ENCODE results near the gene PRR15L.
A peak's percentile ranks its signal among the peaks of the same experiment; 100 is the strongest.

The PRR15L gene

DNA sequence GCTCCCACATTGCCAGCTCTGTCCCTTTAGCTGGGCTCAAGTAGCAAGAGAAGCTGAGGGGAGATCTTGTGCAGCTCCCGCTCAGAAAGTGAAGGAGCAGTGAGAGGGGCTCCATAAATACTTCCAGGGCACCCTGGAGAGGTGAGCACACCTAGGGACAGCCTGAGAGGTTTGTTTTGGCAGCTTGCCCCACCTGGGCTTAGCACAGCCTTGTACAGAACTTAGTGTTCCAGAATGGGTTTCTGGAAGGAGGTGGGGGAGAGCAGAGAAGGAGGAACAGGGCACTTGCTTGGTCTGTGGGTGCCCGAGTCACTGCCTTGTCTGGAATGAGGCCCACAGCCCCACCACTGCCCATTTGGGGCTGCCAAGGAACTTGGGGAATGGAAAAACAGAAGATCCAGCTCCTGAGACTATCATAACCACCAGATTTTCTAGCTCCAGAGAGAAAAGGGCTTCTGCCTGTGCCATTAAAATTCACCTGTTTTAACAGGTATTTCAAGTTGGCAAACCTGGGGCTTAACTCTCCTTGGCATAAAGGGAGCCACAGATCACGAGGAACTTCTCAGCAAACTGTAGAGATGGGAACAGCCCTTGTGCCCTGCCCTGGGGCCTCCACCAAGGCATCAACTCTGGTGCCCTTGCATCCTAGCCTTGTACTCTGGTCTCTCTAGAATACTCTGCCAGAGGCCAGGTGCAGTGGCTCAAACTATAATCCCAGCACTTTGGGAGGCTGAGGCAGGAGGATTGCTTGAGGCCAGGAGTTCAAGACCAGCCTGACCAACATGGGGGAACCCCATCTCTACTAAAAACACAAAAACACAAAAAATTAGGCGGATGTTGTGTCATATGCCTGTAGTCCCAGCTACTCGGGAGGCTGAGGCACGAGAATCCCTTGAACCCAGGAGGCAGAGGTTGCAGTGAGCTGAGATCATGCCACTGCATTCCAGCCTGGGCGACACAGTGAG, 1.9 kb downstream of the PRR15L start:
- H2BK5ac ChIP-seq (ENCODE audit: low read length), result no peak overlapping the region
- no peak overlapping the region for H2BK15ac ChIP-seq (ENCODE audit: low read length)
- H3K4ac ChIP-seq (ENCODE audit: low read length), result no peak overlapping the region
- H3K27ac ChIP-seq (replicated peaks; ENCODE audit: low read length), result no peak overlapping the region
- H2BK12ac ChIP-seq (ENCODE audit: low read length), result no peak overlapping the region
- H4K91ac ChIP-seq (ENCODE audit: low read depth, low read length, poor library complexity), result no peak overlapping the region
- DNase-seq (ENCODE audit: low spot score), result no peak
- H2AFZ ChIP-seq (ENCODE audit: low read length), result no peak overlapping the region
- no peak overlapping the region for H2AK5ac ChIP-seq (ENCODE audit: low read depth, low read length)
- H3K9ac ChIP-seq (ENCODE audit: low read depth, low read length, poor library complexity), result no peak overlapping the region
- H3K14ac ChIP-seq (ENCODE audit: low read length), result no peak overlapping the region
- H3K23ac ChIP-seq (ENCODE audit: low read depth, low read length, poor library complexity), result no peak overlapping the region
- H3K9me3 ChIP-seq (replicated peaks in 1 of 2; ENCODE audit: control insufficient read depth in 2 of 2, insufficient read depth in 1 of 2, low read depth in 1 of 2, low read length in 2 of 2), result no peaks in the 10 kb centered on the region
- no peaks in the 10 kb centered on the region for H3K79me1 ChIP-seq (ENCODE audit: low read depth, low read length)
- no CpG with 5 or more reads among the region's 7 CpGs for WGBS, 2 donors (ENCODE audit: extremely low coverage in 2 of 2, insufficient read length in 2 of 2, insufficient replicate concordance in 1 of 2)
- no peaks in the 10 kb centered on the region for H3K36me3 ChIP-seq (replicated peaks in 1 of 2; ENCODE audit: control insufficient read depth in 2 of 2, insufficient read depth in 2 of 2, low read length in 2 of 2)
- H3K27me3 ChIP-seq (ENCODE audit: control insufficient read depth in 3 of 3, insufficient read depth in 3 of 3, low read depth in 1 of 3, low read length in 3 of 3), result peaks cover 0 to 42% (median 3%) of the 10 kb centered on the region in 3 experiments
- no peak overlapping the region for H3K18ac ChIP-seq (ENCODE audit: low read length)
- peaks cover 8 to 10% of the 10 kb centered on the region in 2 donors for H3K4me1 ChIP-seq (ENCODE audit: control insufficient read depth in 2 of 2, insufficient read depth in 1 of 2, low read depth in 1 of 2, low read length in 2 of 2)
- H2BK120ac ChIP-seq (ENCODE audit: low read depth, low read length), result no peak overlapping the region
- no peak overlapping the region for H4K8ac ChIP-seq (ENCODE audit: low read depth, low read length)
- no peak overlapping the region for H3K4me3 ChIP-seq (ENCODE audit: low read length in 2 of 2)
- H3K4me2 ChIP-seq (ENCODE audit: insufficient read depth, low read length, poor library complexity, severe bottlenecking), result no peak overlapping the region

DNA sequence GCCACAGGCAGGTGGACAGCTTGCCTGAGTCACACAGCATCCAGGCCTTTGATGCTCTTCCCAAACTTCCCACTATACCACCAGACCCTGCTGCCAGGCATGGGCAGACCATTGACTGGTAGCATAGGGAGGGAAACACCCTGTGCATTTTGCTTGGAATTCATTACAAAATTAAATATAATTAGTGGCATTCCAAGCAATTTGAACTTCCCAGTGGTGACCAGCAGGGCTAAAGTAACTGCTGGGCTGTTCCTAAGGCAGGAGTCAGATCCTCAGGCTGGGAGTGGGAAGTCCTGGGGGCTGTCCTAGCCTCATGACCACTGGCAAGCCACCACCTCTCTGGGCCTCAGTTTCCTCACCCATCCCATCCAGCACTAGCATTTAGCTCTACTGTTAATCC, 3.8 kb downstream of the PRR15L start:
- Histone ChIP-seq H3K9ac (ENCODE audit: low read depth, low read length, poor library complexity) (no peak overlapping the region), H3K4ac (ENCODE audit: low read length) (no peak overlapping the region), H3K36me3 (replicated peaks in 1 of 2; ENCODE audit: control insufficient read depth in 2 of 2, insufficient read depth in 2 of 2, low read length in 2 of 2) (no peaks in the 10 kb centered on the region), H4K91ac (ENCODE audit: low read depth, low read length, poor library complexity) (no peak overlapping the region), H2AK5ac (ENCODE audit: low read depth, low read length) (no peak overlapping the region), H3K4me3 (ENCODE audit: low read length in 2 of 2) (no peak overlapping the region), H2AFZ (ENCODE audit: low read length) (no peak overlapping the region), H3K27me3 (ENCODE audit: control insufficient read depth in 3 of 3, insufficient read depth in 3 of 3, low read depth in 1 of 3, low read length in 3 of 3) (peaks cover 0 to 25% (median 5%) of the 10 kb centered on the region in 3 experiments), H2BK15ac (ENCODE audit: low read length) (no peak overlapping the region), H3K4me2 (ENCODE audit: insufficient read depth, low read length, poor library complexity, severe bottlenecking) (no peak overlapping the region), H3K4me1 (ENCODE audit: control insufficient read depth in 2 of 2, insufficient read depth in 1 of 2, low read depth in 1 of 2, low read length in 2 of 2) (peaks cover 14 to 15% of the 10 kb centered on the region in 2 donors), H3K79me1 (ENCODE audit: low read depth, low read length) (no peaks in the 10 kb centered on the region), H2BK120ac (ENCODE audit: low read depth, low read length) (no peak overlapping the region), H3K27ac (replicated peaks; ENCODE audit: low read length) (no peak overlapping the region), H4K8ac (ENCODE audit: low read depth, low read length) (no peak overlapping the region), H3K9me3 (replicated peaks in 1 of 2; ENCODE audit: control insufficient read depth in 2 of 2, insufficient read depth in 1 of 2, low read depth in 1 of 2, low read length in 2 of 2) (no peaks in the 10 kb centered on the region), H2BK5ac (ENCODE audit: low read length) (no peak overlapping the region), H3K14ac (ENCODE audit: low read length) (no peak overlapping the region), H2BK12ac (ENCODE audit: low read length) (no peak overlapping the region), H3K23ac (ENCODE audit: low read depth, low read length, poor library complexity) (no peak overlapping the region), H3K18ac (ENCODE audit: low read length) (no peak overlapping the region)
- DNase-seq (ENCODE audit: low spot score), result no peak

DNA sequence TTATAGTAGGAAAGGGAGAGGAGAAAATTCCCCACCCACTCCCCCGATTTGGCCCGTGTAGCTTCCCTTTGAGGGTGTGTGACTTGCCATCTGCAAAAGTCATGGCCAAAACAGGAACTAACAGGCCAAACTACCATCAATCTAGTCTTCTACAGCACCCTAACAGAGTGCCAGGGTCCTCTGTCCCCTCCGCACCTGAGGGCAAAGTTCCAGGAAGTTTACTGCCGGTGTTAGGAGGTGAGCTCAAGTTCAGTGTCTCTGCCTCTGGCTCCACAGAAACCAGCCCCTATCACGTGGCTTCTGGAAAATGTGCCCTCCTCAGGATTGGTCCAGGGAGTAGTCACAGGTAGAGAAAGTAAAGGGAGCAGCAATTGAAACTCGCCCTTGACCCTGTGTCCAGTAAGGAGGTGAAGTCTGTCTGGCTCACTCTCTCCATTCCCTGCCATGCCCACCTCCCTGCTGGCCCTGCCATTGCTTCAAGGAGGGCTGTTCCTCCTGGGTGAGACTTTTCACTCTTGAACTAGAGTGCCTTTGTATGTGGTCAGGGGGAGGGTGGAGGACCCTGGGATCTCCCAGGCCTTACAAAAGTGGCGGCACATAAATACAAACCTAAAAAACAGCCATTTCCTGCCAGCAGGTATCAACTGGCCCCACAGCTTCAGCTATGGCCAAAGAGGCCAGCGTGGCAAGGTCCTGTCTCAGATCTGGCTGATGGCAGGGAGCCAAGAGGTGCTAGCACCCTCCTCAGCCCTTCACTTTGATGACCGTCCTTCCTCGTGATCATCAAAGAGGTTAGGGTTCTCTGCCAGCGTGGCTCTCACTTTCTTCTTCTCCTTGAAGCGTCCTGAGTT, 5.3 kb downstream of the PRR15L start:
- no peak overlapping the region for H2AFZ ChIP-seq (ENCODE audit: low read length)
- H2BK12ac ChIP-seq (ENCODE audit: low read length), result no peak overlapping the region
- H3K14ac ChIP-seq (ENCODE audit: low read length), result no peak overlapping the region
- peak overlapping the region; percentile 58 for H2BK5ac ChIP-seq (ENCODE audit: low read length)
- H2BK120ac ChIP-seq (ENCODE audit: low read depth, low read length), result no peak overlapping the region
- peak overlapping the region; percentile 13 for H2AK5ac ChIP-seq (ENCODE audit: low read depth, low read length)
- no peaks in the 10 kb centered on the region for H3K79me1 ChIP-seq (ENCODE audit: low read depth, low read length)
- no peak overlapping the region for H4K8ac ChIP-seq (ENCODE audit: low read depth, low read length)
- WGBS, 2 donors (ENCODE audit: extremely low coverage in 2 of 2, insufficient read length in 2 of 2, insufficient replicate concordance in 1 of 2), result no CpG with 5 or more reads among the region's 12 CpGs
- H3K9ac ChIP-seq (ENCODE audit: low read depth, low read length, poor library complexity), result no peak overlapping the region
- H3K23ac ChIP-seq (ENCODE audit: low read depth, low read length, poor library complexity), result no peak overlapping the region
- no peak overlapping the region for H4K91ac ChIP-seq (ENCODE audit: low read depth, low read length, poor library complexity)
- no peak overlapping the region for H3K4ac ChIP-seq (ENCODE audit: low read length)
- peaks cover 9 to 13% of the 10 kb centered on the region in 2 donors for H3K4me1 ChIP-seq (ENCODE audit: control insufficient read depth in 2 of 2, insufficient read depth in 1 of 2, low read depth in 1 of 2, low read length in 2 of 2)
- no peak overlapping the region for H2BK15ac ChIP-seq (ENCODE audit: low read length)
- no peaks in the 10 kb centered on the region for H3K36me3 ChIP-seq (replicated peaks in 1 of 2; ENCODE audit: control insufficient read depth in 2 of 2, insufficient read depth in 2 of 2, low read length in 2 of 2)
- H3K18ac ChIP-seq (ENCODE audit: low read length), result no peak overlapping the region
- no peaks in the 10 kb centered on the region for H3K9me3 ChIP-seq (replicated peaks in 1 of 2; ENCODE audit: control insufficient read depth in 2 of 2, insufficient read depth in 1 of 2, low read depth in 1 of 2, low read length in 2 of 2)
- H3K4me2 ChIP-seq (ENCODE audit: insufficient read depth, low read length, poor library complexity, severe bottlenecking), result no peak overlapping the region
- H3K4me3 ChIP-seq (ENCODE audit: low read length in 2 of 2), result no peak overlapping the region
- H3K27me3 ChIP-seq (ENCODE audit: control insufficient read depth in 3 of 3, insufficient read depth in 3 of 3, low read depth in 1 of 3, low read length in 3 of 3), result peaks cover 0 to 9% (median 3%) of the 10 kb centered on the region in 3 experiments
- DNase-seq (ENCODE audit: low spot score), result no peak
- H3K27ac ChIP-seq (replicated peaks; ENCODE audit: low read length), result no peak overlapping the region

DNA sequence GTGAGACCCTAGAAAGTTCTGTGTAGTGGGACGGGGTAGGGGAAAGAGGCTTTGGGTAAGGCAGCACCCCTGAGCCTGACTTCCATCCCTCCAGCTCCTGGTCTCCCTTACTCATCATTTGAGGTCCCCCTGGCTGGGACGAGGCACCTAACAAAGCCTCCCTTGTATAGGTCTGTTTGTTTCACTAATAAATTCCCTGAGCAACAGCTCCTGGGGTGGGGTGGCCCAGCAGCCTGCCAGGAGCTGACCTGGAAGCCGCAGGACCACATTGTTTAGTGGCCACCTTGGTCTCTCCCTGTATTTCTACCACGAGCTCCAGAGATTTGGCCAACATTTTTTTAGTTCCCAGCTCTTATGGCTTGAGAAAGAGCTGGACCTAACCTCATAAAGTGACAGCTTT, 7.2 kb downstream of the PRR15L start:
- H3K9ac ChIP-seq (ENCODE audit: low read depth, low read length, poor library complexity), result no peak overlapping the region
- peaks cover 0 to 6% of the 10 kb centered on the region in 2 donors for H3K36me3 ChIP-seq (replicated peaks in 1 of 2; ENCODE audit: control insufficient read depth in 2 of 2, insufficient read depth in 2 of 2, low read length in 2 of 2)
- no peak overlapping the region for H2AFZ ChIP-seq (ENCODE audit: low read length)
- no peak for DNase-seq (ENCODE audit: low spot score)
- no peak overlapping the region for H3K18ac ChIP-seq (ENCODE audit: low read length)
- H3K9me3 ChIP-seq (replicated peaks in 1 of 2; ENCODE audit: control insufficient read depth in 2 of 2, insufficient read depth in 1 of 2, low read depth in 1 of 2, low read length in 2 of 2), result no peaks in the 10 kb centered on the region
- H3K27ac ChIP-seq (replicated peaks; ENCODE audit: low read length), result no peak overlapping the region
- no peak overlapping the region for H4K8ac ChIP-seq (ENCODE audit: low read depth, low read length)
- H3K4me1 ChIP-seq (ENCODE audit: control insufficient read depth in 2 of 2, insufficient read depth in 1 of 2, low read depth in 1 of 2, low read length in 2 of 2), result peaks cover 6% of the 10 kb centered on the region in 2 donors
- no peak overlapping the region for H2BK120ac ChIP-seq (ENCODE audit: low read depth, low read length)
- H3K27me3 ChIP-seq (ENCODE audit: control insufficient read depth in 3 of 3, insufficient read depth in 3 of 3, low read depth in 1 of 3, low read length in 3 of 3), result peaks cover 0 to 3% (median 0%) of the 10 kb centered on the region in 3 experiments
- no peak overlapping the region for H2BK5ac ChIP-seq (ENCODE audit: low read length)
- no peak overlapping the region for H3K23ac ChIP-seq (ENCODE audit: low read depth, low read length, poor library complexity)
- no CpG with 5 or more reads among the region's 4 CpGs for WGBS, 2 donors (ENCODE audit: extremely low coverage in 2 of 2, insufficient read length in 2 of 2, insufficient replicate concordance in 1 of 2)
- no peak overlapping the region for H3K4me2 ChIP-seq (ENCODE audit: insufficient read depth, low read length, poor library complexity, severe bottlenecking)
- no peak overlapping the region for H3K4ac ChIP-seq (ENCODE audit: low read length)
- no peak overlapping the region for H2BK12ac ChIP-seq (ENCODE audit: low read length)
- peak overlapping the region; percentile 73 for H2AK5ac ChIP-seq (ENCODE audit: low read depth, low read length)
- H3K4me3 ChIP-seq (ENCODE audit: low read length in 2 of 2), result no peak overlapping the region
- no peak overlapping the region for H2BK15ac ChIP-seq (ENCODE audit: low read length)
- no peak overlapping the region for H4K91ac ChIP-seq (ENCODE audit: low read depth, low read length, poor library complexity)
- no peaks in the 10 kb centered on the region for H3K79me1 ChIP-seq (ENCODE audit: low read depth, low read length)
- no peak overlapping the region for H3K14ac ChIP-seq (ENCODE audit: low read length)
